ENCODE results near the gene GFRA1.

GRCh38 chr10:116233230-116233629 is 39.8 kb downstream of the GFRA1 start:
- TF ChIP-seq POLR2A (IDR thresholded peaks at IDR 0.05; ENCODE audit: control extremely low read depth in 1 of 2, low read depth in 2 of 2, low read length in 2 of 2) (no peak), SIN3A (conservative IDR thresholded peaks at IDR 0.05 in 1 of 2, IDR thresholded peaks at IDR 0.05 in 1 of 2; ENCODE audit: low read depth in 1 of 2, low read length in 2 of 2) (no peak), MAX (IDR thresholded peaks at IDR 0.05) (no peak), CTCF (IDR thresholded peaks at IDR 0.05; ENCODE audit: control extremely low read depth in 1 of 3, insufficient read depth in 1 of 3, low read depth in 1 of 3, low read length in 3 of 3) (no peak), RAD21 (IDR thresholded peaks at IDR 0.05 in 1 of 2, conservative IDR thresholded peaks at IDR 0.05 in 1 of 2; ENCODE audit: low read depth in 2 of 2, low read length in 2 of 2) (no peak), MAFK (IDR thresholded peaks at IDR 0.05; ENCODE audit: low read depth, low read length) (no peak), EZH2 (IDR thresholded peaks at IDR 0.05; ENCODE audit: low read depth, low read length, severe bottlenecking) (no peak), POU5F1 (IDR thresholded peaks at IDR 0.05; ENCODE audit: low read depth, low read length) (no peak), TAF1 (IDR thresholded peaks at IDR 0.05; ENCODE audit: low read depth, low read length) (no peak), BCL11A (IDR thresholded peaks at IDR 0.05; ENCODE audit: low read depth in 2 of 2, low read length in 2 of 2) (no peak), CHD1 (IDR thresholded peaks at IDR 0.05; ENCODE audit: low read depth, low read length) (no peak), EP300 (IDR thresholded peaks at IDR 0.05; ENCODE audit: borderline replicate concordance in 1 of 2, low read depth in 2 of 2, low read length in 2 of 2) (no peak), ATF3 (IDR thresholded peaks at IDR 0.05; ENCODE audit: insufficient read depth, low read depth, low read length) (no peak)
